GM19238 (cell line): Measurements from ENCODE around the gene XRCC2.
"Not testable (repeated sequence)": the region's sequence is repeated elsewhere in the genome, so short reads cannot be mapped to it uniquely, and the experiment has no call there.

Source experiments
- DNase-seq: peaks from one replicate; pipeline ENCODE4 v3.0.0; 2011; ENCODE audit warnings: low spot score; ENCODE audit not compliant: insufficient read length

Gene XRCC2

DNA sequence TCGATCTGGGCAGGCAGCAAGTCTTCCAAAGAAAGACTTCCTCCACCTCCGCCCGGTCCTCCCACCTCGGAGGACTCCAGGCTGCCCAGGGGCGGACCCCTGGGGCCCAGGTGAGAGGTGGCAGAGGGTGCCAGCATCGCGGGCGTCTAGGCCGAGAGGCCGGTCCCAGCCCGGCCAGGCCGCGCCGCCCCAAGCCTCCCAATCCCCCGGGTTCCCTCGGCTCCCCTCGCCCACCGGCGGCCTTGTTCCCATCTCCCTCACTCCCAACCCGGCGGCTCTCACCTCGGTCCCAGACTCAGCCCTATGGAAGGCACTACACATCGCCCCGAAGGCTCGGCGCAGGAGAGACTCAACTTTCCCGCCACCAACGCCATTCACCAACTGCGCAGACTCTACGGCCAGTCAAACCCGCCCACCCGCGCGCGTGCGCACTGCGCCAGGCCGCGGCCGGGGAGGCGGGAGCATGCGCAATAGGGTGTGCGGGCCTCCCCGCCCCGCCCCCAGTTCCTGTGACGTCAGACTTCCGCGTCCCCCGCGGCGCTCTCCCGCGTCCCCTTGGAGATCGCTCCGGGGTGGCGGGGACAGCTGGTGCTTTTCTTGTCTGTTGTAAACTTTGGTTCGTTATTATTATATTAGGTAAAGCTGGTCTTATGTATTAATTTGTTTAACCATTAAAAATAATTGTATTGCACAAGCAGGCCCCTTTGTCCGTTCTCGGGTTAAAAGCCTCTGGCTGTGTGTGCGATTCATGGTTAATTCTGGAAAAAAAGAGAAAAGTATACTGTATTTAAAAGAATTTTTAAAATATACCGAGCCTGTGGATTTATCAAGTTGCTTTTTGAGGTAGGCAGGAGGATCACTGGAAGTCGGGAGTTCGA, at the start of gene XRCC2:
Gene XRCC2 (minus strand): TSS at position 383 of the 878 bp plus-strand sequence. CDS start 62 bp downstream, at position 321.
- peak; percentile 93 for DNase-seq

DNA sequence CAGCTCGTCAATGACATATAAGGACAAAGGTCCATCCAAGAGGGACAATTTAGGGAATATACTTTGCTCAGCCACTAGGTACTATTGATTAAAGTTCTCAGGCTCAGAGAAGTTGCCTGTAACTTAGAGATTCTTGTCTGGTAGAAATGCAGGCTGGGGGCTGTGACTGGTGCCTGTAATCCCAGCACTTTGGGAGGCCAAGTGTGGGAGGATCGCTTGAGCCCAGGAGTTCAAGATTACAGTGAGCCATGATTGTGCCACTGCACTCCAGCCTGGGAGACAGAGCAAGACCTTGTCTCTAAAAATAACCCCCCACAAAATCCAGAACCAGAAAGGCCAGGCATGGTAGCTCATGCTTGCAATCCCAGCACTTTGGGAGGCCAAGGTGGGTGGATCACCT, 47.4 kb upstream of the XRCC2 start:
- DNase-seq = no peak

GRCh38 chr7:152712412-152713042, 36.6 kb upstream of the XRCC2 start:
- not testable (repeated sequence) for DNase-seq

DNA sequence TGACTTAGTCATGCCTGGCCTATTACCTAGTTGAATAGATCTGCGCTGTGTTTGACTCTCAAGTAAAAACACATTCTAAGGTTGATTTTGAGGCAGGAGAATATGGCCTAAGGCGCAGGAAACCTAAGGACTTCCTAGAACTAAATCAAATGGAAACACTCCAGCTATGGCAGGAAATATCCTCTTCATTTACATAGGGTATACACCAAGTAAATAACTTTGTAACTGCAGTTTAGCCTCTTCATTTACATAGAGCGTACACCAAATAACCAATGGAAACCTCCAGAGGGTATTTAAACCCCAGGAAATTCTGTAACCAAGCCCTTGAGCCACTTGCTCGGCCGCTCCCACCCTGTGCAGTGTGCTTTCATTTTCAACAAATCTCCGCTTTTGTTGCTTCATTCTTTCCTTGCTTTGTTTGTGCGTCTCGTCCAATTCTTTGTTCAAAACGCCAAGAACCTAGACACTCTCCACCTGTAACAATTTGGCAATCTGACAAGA, 35.6 kb upstream of the XRCC2 start:
- DNase-seq = no peak

GRCh38 chr7:152710153-152710442, 34.2 kb upstream of the XRCC2 start:
- no peak for DNase-seq

DNA sequence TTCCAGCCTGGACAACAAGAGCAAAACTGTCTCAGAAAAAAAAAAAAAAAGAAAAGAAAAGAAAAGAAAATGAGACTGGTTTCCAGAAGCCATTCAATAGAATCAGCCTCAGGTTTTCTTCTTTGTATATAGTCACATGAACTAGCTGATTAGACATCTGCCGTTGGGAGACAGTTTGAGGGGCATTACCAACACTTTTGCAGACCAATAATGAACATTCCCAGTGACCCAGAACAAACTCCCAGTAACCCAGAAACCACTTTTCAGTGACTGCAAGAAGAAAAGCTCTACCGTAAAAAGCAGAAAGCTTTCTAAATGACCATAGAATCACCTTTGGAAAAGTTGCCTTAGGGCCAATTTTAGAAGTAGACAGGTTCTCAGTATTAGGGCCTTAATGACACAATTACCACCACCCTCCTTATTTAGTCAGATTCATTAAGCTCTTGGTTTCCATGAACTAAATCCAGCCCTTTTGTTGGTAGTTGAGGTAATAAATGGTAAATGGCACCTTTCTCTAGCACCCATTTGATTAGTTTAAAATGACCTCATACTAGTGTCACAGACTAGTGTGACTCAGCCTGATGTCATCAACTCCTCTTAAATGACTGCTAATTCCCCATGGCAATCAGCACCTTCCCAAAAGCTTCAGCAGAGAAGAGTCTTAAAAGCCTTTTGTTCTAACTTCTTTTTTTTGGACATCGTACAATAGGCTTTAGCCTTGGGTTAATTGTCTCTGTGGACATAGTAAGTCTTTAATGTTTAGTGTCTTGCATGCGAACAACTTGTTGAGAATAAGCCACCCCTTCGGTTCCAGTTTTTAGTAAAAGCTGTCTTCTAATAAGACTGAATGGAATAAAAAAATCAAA, 33.6 kb upstream of the XRCC2 start:
- DNase-seq = no peak

DNA sequence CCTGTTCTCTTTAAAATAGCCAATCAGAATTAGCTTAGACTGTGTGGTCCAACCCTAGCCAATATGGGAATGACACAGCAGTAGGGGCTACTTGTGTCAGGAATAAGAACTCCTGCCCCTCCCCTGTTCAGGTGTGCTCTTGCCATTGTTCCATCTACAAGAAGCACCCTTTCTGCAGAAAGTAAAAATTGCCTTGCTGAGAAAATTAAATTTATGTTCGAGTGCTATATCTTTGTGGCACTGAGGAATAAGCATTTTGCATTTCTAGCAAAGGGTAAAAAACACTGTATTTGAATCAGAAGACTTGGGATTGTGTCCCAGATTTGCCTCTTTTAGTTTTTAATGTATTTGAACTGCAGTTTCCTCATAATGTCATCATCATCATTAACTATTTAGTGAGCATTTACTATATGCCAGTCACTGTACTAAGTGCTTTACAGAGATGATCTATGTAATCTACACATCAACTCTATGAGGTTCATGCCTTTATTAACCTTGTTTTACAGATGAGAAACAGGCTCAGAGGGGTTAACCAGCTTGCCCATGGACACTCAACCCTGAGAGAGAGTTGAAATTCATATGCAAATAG, 28.9 kb upstream of the XRCC2 start:
- no peak for DNase-seq

GRCh38 chr7:152699079-152699478, 23.1 kb upstream of the XRCC2 start:
- DNase-seq = no peak

DNA sequence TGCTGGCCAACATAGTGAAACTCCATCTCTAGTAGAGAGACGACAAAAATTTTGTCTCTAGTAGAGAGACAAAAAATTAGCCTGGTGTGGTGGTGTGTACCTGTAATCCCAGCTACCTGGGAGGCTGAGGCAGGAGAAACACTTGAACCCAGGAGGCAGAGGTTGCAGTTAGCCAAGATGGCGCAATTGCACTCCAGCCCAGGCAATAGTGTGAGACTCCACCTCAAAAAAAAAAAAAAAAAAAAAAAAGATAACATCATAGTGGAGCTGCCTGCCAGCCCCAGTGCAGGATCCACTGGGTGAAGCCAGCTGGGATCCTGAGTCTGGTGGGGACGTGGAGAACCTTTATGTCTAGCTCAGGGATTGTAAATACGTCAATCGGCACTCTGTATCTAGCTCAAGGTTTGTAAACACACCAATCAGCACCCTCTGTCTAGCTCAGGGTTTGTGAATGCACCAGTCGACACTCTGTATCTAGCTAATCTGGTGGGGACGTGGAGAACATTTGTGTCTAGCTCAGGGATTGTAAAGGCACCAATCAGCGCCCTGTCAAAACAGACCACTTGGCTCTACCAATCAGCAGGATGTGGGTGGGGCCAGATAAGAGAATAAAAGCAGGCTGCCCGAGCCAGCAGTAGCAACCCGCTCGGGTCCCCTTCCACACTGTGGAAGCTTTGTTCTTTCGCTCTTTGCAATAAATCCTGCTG, 21.5 kb upstream of the XRCC2 start:
- not testable (repeated sequence) for DNase-seq

- not testable (repeated sequence) for DNase-seq
These were observed 16.3 kb upstream of the XRCC2 start for GRCh38 chr7:152692196-152692595.

DNA sequence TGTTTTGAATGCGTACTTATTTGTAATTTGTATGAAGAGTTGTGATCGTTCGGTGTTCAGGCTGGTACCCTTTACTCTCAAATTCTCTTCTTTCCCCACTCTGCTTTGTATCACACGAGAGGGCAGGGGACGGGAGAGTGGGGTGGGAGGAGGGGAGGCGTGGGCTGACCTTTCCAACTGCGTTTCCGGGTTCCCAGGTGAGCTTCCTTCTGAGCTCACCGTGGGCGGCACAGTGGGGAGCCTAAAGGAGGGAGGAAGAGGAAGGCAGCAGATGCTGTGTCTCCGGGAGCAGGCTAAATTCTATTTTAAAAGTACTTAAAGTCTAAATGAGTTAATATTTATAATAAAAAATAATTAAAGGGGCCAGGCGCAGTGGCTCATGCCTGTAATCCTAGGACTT, 7.4 kb upstream of the XRCC2 start:
- no peak for DNase-seq

GRCh38 chr7:152677808-152678670, 2.1 kb upstream of the XRCC2 start:
- no peak for DNase-seq

- peak; percentile 13 for DNase-seq
These were observed 832 bp downstream of the XRCC2 start for GRCh38 chr7:152674860-152675758.

GRCh38 chr7:152673897-152674296, 2.0 kb downstream of the XRCC2 start:
- no peak for DNase-seq

GRCh38 chr7:152672626-152673025, 3.3 kb downstream of the XRCC2 start:
- DNase-seq = no peak

DNA sequence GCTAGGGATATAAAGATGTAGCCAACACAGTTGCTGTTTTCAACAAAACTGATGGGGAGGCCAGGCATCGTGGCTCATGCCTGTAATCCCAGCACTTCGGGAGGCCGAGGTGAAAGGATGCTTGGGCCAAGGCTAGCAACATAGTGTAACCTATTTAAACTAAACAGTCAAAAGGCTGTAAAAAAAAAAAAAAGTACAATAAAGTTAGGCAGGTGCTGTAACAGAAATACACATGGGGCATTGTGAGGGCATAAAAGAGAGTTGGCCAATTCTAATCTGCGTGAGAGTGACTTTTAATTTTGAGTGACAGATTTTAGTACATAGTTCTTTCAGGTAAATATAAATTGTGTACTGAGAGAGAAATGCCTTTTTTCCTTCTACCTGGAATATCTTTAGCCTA, 6.2 kb downstream of the XRCC2 start:
- no peak for DNase-seq

DNA sequence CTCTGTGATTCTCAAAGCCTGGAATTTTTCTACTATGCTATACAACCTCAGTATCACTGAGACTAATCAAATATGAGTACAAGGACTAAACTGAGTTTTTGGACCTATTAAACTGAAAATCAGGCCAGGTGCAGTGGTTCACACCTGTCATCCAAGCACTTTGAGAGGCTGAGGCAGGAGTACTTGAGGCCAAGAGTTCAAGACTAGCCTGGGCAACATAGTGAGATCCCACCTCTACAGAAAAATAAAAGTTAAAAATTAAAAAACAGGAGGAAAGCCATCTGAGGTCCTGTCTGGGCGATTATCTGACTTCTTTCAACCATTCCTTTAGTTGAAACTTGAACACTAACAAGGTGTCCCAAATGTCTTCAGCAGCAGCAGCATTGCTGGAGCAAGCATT, 7.0 kb downstream of the XRCC2 start:
- no peak for DNase-seq

- no peak for DNase-seq
These were observed 8.0 kb downstream of the XRCC2 start for GRCh38 chr7:152667958-152668357.

DNA sequence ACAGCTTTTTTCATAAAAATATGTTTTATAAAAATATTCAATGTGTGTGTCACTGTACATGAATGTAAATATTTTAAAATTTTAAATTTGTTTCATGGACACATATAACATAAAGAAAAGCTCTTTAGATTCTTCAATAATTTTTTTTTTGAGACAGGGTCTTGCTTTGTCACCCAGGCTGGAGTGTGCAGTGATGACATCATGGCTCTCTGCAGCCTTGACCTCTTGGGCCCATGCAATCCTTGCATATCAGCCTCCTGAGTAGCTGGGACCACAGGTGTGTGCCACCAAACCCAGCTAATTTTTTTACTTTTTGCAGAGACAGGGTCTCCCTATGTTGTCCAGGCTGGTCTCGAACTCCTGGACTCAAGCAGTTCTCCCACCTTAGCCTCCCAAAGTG, 9.9 kb downstream of the XRCC2 start:
- DNase-seq = no peak
